HG03039 (cell line): Measurements from ENCODE around the gene THEMIS.
"Not testable (repeated sequence)": the region's sequence is repeated elsewhere in the genome, so short reads cannot be mapped to it uniquely, and the experiment has no call there.

Experiments
- ATAC-seq: cut with Tn5 transposase; IDR thresholded peaks from one replicate; pipeline ENCODE4 v1.9.1; 2021; ENCODE audit warnings: mild to moderate bottlenecking, moderate library complexity; ENCODE audit not compliant: unreplicated experiment

Gene THEMIS, protein sequence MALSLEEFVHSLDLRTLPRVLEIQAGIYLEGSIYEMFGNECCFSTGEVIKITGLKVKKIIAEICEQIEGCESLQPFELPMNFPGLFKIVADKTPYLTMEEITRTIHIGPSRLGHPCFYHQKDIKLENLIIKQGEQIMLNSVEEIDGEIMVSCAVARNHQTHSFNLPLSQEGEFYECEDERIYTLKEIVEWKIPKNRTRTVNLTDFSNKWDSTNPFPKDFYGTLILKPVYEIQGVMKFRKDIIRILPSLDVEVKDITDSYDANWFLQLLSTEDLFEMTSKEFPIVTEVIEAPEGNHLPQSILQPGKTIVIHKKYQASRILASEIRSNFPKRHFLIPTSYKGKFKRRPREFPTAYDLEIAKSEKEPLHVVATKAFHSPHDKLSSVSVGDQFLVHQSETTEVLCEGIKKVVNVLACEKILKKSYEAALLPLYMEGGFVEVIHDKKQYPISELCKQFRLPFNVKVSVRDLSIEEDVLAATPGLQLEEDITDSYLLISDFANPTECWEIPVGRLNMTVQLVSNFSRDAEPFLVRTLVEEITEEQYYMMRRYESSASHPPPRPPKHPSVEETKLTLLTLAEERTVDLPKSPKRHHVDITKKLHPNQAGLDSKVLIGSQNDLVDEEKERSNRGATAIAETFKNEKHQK

GRCh38 chr6:127900935-127901334, at the start of gene THEMIS:
TSS of gene THEMIS (minus strand) at chr6:127901058. CDS start at chr6:127900932, 126 bp downstream.
- no peak for ATAC-seq

GRCh38 chr6:127949251-127949650, 48.4 kb upstream of the THEMIS start:
- no peak for ATAC-seq

DNA sequence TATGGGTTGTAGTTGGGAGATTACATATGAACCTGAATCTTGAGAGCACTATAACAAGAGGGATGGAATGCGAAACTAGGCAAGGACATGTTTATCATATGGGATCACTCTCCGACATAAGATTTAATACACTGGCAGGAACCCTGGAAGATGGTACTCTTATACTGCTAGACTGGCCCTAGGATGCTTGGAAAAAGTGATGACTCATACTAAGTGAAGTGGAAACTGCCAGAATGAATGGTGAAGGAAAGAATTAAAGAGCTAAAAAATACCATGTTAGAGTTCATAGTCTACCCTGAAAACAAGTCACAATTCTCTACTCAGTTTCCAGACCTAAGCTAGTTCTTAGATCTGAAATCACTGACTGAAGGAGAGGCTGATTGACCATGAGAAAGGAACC, 45.5 kb upstream of the THEMIS start:
- no peak for ATAC-seq

DNA sequence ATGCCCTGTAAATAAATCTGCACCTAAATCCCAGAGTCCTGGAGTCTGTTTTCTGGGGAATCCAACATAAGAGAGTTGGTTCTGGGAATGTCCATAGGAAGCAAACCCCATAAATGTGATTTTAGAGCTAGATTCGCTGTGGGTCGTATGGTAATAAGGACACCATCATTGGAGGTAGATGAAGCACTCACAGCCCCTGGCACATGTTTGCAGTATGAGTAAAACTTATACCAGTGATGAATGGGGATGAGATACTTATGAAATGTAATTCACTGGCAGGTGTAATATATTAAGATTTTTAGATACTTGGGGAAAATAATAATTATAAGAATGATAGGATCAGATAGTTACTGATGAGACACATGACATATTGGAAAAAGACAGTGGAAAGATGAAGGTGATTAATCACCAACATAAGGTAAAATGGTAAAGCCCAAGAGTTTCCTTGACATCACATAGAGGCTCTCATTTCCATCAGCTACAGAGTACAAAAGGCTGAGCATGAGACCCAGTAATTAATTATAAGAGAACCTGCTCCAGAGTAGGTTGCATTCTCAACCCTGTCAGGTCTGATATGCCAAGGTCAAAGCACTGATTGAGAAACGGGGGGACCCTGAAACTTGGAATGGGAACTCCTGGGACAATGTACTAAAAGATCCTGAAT, 44.7 kb upstream of the THEMIS start:
- ATAC-seq, result no peak

GRCh38 chr6:127941228-127941627, 40.4 kb upstream of the THEMIS start:
- ATAC-seq, result no peak

- ATAC-seq, result no peak
These were observed 38.7 kb upstream of the THEMIS start for GRCh38 chr6:127939442-127940066.

GRCh38 chr6:127938701-127939100, 37.8 kb upstream of the THEMIS start:
- no peak for ATAC-seq

GRCh38 chr6:127937747-127938146, 36.9 kb upstream of the THEMIS start:
- no peak for ATAC-seq

GRCh38 chr6:127937102-127937501, 36.2 kb upstream of the THEMIS start:
- no peak for ATAC-seq

GRCh38 chr6:127934956-127935355, 34.1 kb upstream of the THEMIS start:
- ATAC-seq, result no peak

- ATAC-seq, result no peak
These were observed 33.3 kb upstream of the THEMIS start for GRCh38 chr6:127933852-127934840.

DNA sequence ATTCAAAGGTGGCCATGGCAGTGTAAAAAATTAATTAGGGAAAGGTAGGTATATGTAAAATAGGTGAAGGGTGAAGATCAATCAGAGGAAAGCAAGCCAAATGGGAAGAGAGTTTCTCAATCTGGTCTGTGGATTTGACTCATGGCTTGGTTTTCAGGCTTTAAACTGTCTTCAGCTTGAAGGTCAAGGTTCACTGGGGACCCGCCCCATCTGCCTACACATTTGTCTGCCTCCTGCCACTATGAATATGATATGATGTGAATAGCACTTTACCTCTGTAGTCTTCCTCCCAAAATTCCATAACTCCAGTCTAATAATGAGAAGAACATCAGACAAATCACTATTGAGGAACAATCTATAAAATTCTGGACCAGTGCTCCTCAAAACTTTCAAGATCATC, 32.3 kb upstream of the THEMIS start:
- ATAC-seq, result no peak

DNA sequence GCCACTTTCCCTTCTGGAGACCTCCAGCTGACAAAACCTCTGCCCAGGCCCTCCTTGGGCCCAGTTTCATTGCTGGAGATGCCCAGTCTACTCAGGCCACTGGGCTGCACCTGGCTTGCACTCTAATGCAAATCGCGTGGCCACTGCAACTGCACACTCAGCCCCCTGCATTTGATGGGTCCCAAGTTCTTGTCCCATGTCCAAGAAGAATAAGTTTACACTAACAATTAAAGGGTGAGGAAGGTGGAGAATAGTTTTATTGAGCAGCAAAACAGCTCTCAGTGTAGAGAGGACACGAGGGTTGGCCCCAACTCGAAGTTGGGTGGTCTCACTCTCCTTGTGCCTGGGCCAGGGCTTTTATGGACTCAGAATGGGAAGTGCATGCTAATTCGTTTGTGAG, 31.9 kb upstream of the THEMIS start:
- ATAC-seq, result no peak

GRCh38 chr6:127926441-127926840, 25.6 kb upstream of the THEMIS start:
- ATAC-seq, result not testable (repeated sequence)

DNA sequence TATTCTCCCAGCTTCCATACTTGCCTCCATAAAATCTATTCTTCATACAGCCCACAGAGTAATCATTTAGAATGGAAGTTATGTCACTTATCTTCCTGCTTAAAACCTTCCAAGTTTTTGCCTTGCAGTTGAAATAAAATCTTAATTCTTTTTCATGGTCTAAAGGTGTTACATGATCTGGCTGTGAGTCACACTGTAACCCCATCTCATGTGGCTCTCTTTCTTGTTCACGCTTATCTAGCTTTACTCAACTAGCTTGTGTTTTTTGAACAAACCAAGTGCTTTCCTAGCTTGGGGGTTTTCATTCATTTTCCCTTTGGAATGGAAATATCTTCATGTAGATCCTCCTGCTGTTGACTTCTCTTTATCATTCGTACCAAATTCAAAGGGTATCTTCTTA, 23.6 kb upstream of the THEMIS start:
- no peak for ATAC-seq

- no peak for ATAC-seq
These were observed 23.2 kb upstream of the THEMIS start for GRCh38 chr6:127924031-127924430.

GRCh38 chr6:127923135-127923534, 22.3 kb upstream of the THEMIS start:
- ATAC-seq, result no peak

GRCh38 chr6:127921982-127922381, 21.1 kb upstream of the THEMIS start:
- ATAC-seq, result no peak

DNA sequence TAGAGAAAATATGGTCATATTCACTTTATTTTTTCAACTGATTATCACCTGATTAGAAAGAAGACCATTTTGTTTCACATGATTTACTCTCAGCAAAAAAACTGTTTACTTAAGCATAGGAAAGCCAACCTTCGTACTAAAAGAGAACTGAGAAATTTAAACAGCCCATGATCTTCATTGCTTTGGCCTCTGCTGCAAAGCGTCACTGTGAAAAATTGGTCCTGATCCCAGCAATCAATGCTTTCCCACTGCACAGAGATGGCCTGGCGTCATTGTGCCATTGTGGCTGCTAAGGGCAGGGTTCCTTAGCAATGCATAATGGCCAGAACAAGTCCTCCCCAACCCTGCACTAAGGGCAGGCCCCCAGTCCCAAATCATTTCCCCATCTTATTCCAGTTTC, 19.9 kb upstream of the THEMIS start:
- no peak for ATAC-seq
